HCT116 (cell line): ENCODE measurements around the gene TAC4. TPM values are rescaled to one million over a fixed set of nuclear protein-coding genes. Genes with fewer than 3 reads are reported as not detected.

Experiments used
- ATAC-seq: fragments of 200-7000 bp; cut with Tn5 transposase; 2 replicates; pipeline ENCODE4 v1.9.1; 2020; ENCODE audit warnings: mild to moderate bottlenecking, moderate library complexity
- BruUV-seq: library from RNA; stranded (reverse); fragments of 400-500 nt; replicated peaks from 2 replicates; lab custom pipeline; 2021; lab: Mats Ljungman, UMichigan
- CTCF ChIA-PET: fragments of 300-600 bp; sonication (Branson Sonifier 250); formaldehyde crosslinking; loops from one replicate; lab custom pipeline; 2021; ENCODE audit warnings: antibody characterized with exemption; lab: Charles Lee
- POLR2A ChIA-PET: fragments of 300-600, 350-600 bp; sonication (Branson Sonifier 250); formaldehyde crosslinking; loops from one replicate; lab custom pipeline; 2021; ENCODE audit warnings: antibody characterized with exemption; lab: Charles Lee
- RAD21 ChIA-PET, 2 experiments: fragments of 300-600 bp; sonication (Branson Sonifier 250); formaldehyde crosslinking; loops; one replicate each; lab custom pipeline; 2023; ENCODE audit warnings: low total read pairs in 2 of 2; ENCODE audit not compliant: uncharacterized antibody in 2 of 2, unreplicated experiment in 2 of 2, low non-redundant PET in 1 of 2; lab: Charles Lee
- DNase-seq: peaks from one replicate; pipeline ENCODE4 v3.0.0-alpha.2; 2010; ENCODE audit warnings: low read depth, low spot score
- H2AFZ ChIP-seq: fragments of 200-600 bp; shearing (Covaris generic), sonication (generic); 2 replicates; pipeline ENCODE4 v1.6.1; 2017; ENCODE audit warnings: low read depth, mixed run types, mixed read lengths, antibody characterized with exemption, low read length; ENCODE audit not compliant: poor library complexity, severe bottlenecking
- H3K27ac ChIP-seq: 2 replicates; pipeline ENCODE4 v1.5.1; 2012; ENCODE audit warnings: low read depth, low read length
- H3K27me3 ChIP-seq: fragments of 200-600 bp; sonication (generic); 2 replicates; pipeline ENCODE4 v1.6.1; 2016; ENCODE audit warnings: mixed run types, low read length, mixed read lengths; ENCODE audit not compliant: insufficient read depth
- H3K36me3 ChIP-seq, 2 experiments: fragments of 200-500 bp in 1 of 2; fragments of 200-600 bp in 1 of 2; sonication (Bioruptor generic) in 1 of 2; sonication (generic) in 1 of 2; 2 replicates each; pipeline versions ENCODE4 v1.5.1 to v1.6.1; 2014 to 2016; ENCODE audit warnings: low read length in 2 of 2, inconsistent platforms in 1 of 2, mixed read lengths in 1 of 2, mixed run types in 1 of 2; ENCODE audit not compliant: insufficient read depth in 2 of 2, control insufficient read depth in 1 of 2
- H3K4me1 ChIP-seq, 2 experiments: fragments of 200-600 bp in 1 of 2; sonication (generic) in 1 of 2; 2 replicates each; pipeline versions ENCODE4 v1.5.1 to v1.6.1; 2012 to 2017; ENCODE audit warnings: low read length in 2 of 2, inconsistent platforms in 1 of 2, mild to moderate bottlenecking in 1 of 2, mixed read lengths in 1 of 2, mixed run types in 1 of 2, moderate library complexity in 1 of 2; ENCODE audit not compliant: insufficient read depth in 2 of 2, control insufficient read depth in 1 of 2
- H3K4me2 ChIP-seq: fragments of 200-600 bp; sonication (generic); 2 replicates; pipeline ENCODE4 v1.6.1; 2017; ENCODE audit warnings: mixed run types, low read length, mixed read lengths
- H3K4me3 ChIP-seq, 2 experiments: fragments of 200-600 bp in 1 of 2; sonication (generic) in 1 of 2; replicated peaks in 1 of 2; 2 replicates each; pipeline ENCODE4 v1.5.1; 2011 to 2016; ENCODE audit warnings: low read length in 2 of 2, control low read depth in 1 of 2, low read depth in 1 of 2, mild to moderate bottlenecking in 1 of 2, mixed read lengths in 1 of 2, mixed run types in 1 of 2
- H3K79me2 ChIP-seq: fragments of 200-600 bp; sonication (generic); 2 replicates; pipeline ENCODE4 v1.6.1; 2017; ENCODE audit warnings: mild to moderate bottlenecking, mixed run types, low read length, moderate library complexity, mixed read lengths; ENCODE audit not compliant: insufficient read depth
- H3K9ac ChIP-seq: fragments of 200-600 bp; sonication (generic); 2 replicates; pipeline ENCODE4 v1.6.1; 2016; ENCODE audit warnings: low read length, mixed read lengths
- H3K9me2 ChIP-seq: fragments of 200-600 bp; sonication (generic), shearing (Covaris generic); 2 replicates; pipeline ENCODE4 v1.6.1; 2017; ENCODE audit warnings: mixed run types, mild to moderate bottlenecking, moderate library complexity; ENCODE audit not compliant: insufficient read depth
- H3K9me3 ChIP-seq, 2 experiments: fragments of 200-500 bp in 1 of 2; fragments of 200-600 bp in 1 of 2; sonication (Bioruptor generic) in 1 of 2; sonication (generic) in 1 of 2; 2 replicates each; pipeline ENCODE4 v1.6.1; 2014 to 2017; ENCODE audit warnings: low read length in 2 of 2, mixed read lengths in 2 of 2, inconsistent platforms in 1 of 2, low read depth in 1 of 2, mild to moderate bottlenecking in 1 of 2, mixed run types in 1 of 2, moderate library complexity in 1 of 2; ENCODE audit not compliant: control insufficient read depth in 1 of 2, insufficient read depth in 1 of 2
- H4K20me1 ChIP-seq: fragments of 200-600 bp; sonication (generic), shearing (Covaris generic); 2 replicates; pipeline ENCODE4 v1.6.1; 2017; ENCODE audit warnings: mixed run types, mild to moderate bottlenecking, moderate library complexity; ENCODE audit not compliant: insufficient read depth
- EGR1 ChIP-seq: IDR thresholded peaks from 2 replicates; pipeline ENCODE4 v1.6.1; 2012; ENCODE audit warnings: low read depth
- ELF1 ChIP-seq: IDR thresholded peaks from 2 replicates; pipeline ENCODE4 v1.6.1; 2012; ENCODE audit warnings: low read depth, borderline replicate concordance
- EZH2 ChIP-seq: fragments of 200-600 bp; sonication (generic); IDR thresholded peaks from 2 replicates; pipeline ENCODE4 v1.6.1; 2017; ENCODE audit warnings: antibody characterized with exemption, mixed run types
- EZH2phosphoT487 ChIP-seq: fragments of 200-600 bp; IDR thresholded peaks from 2 replicates; pipeline ENCODE4 v1.6.1; 2018; ENCODE audit warnings: antibody characterized with exemption, borderline replicate concordance
- FOSL1 ChIP-seq: IDR thresholded peaks from 2 replicates; pipeline ENCODE4 v1.6.1; 2012; ENCODE audit warnings: low read depth
- JUND ChIP-seq: IDR thresholded peaks from 2 replicates; pipeline ENCODE4 v1.6.1; 2012
- RAD21 ChIP-seq: IDR thresholded peaks from 2 replicates; pipeline ENCODE4 v1.6.1; 2012; ENCODE audit warnings: low read depth, mild to moderate bottlenecking
- SIN3A ChIP-seq: IDR thresholded peaks from 2 replicates; pipeline ENCODE4 v1.6.1; 2012; ENCODE audit warnings: low read depth
- SP1 ChIP-seq: IDR thresholded peaks from 2 replicates; pipeline ENCODE4 v1.6.1; 2012; ENCODE audit warnings: low read depth
- TCF7L2 ChIP-seq: IDR thresholded peaks from 2 replicates; pipeline ENCODE4 v1.7.0; 2011; ENCODE audit warnings: borderline replicate concordance, inconsistent platforms; ENCODE audit not compliant: insufficient read depth, insufficient read length; ENCODE audit errors: extremely low read depth
- YY1 ChIP-seq: IDR thresholded peaks from 2 replicates; pipeline ENCODE4 v1.6.1; 2011; ENCODE audit warnings: low read length, low read depth, moderate library complexity, mild to moderate bottlenecking; ENCODE audit not compliant: insufficient replicate concordance; ENCODE audit errors: extremely low read depth
- ZFX ChIP-seq: fragments of 450-650 bp; IDR thresholded peaks from 2 replicates; pipeline ENCODE4 v1.6.1; 2017
- ZNF274 ChIP-seq: fragments of 200-500 bp; sonication (Bioruptor generic); IDR thresholded peaks from 2 replicates; pipeline ENCODE4 v1.6.1; 2014; ENCODE audit warnings: mild to moderate bottlenecking, low read depth, low read length, inconsistent platforms
- intact Hi-C: fragments of 100-400 bp; cut with micrococcal nuclease; formaldehyde crosslinking; loops from 2 replicates; pipeline ENCODE4 v1.10.0; 2022
- total RNA-seq: library from RNA; stranded (reverse); gene quantifications from one replicate; pipeline ENCODE4 v1.2.1, GENCODE V29; 2021; ENCODE audit not compliant: unreplicated experiment
- TF ChIP-seq, protein P1 (sequence below), 3 experiments: fragments of 200-600 bp in 1 of 3; sonication (generic) in 1 of 3; IDR thresholded peaks in 2 of 3; conservative IDR thresholded peaks in 1 of 3; 2 replicates each; pipeline ENCODE4 v1.5.1; 2012 to 2017; ENCODE audit warnings: low read depth in 2 of 3, low read length in 2 of 3, antibody characterized with exemption in 1 of 3, borderline replicate concordance in 1 of 3, control low read depth in 1 of 3, mild to moderate bottlenecking in 1 of 3, mixed read lengths in 1 of 3, mixed run types in 1 of 3, moderate library complexity in 1 of 3; ENCODE audit not compliant: insufficient read depth in 1 of 3
- TF ChIP-seq, protein P2 (sequence below): IDR thresholded peaks from 2 replicates; pipeline ENCODE4 v1.6.1; 2012
- TF ChIP-seq, protein P3 (sequence below): IDR thresholded peaks from 2 replicates; pipeline ENCODE4 v1.6.1; 2012
- TF ChIP-seq, protein P4 (sequence below): IDR thresholded peaks from 2 replicates; pipeline ENCODE4 v1.6.1; 2011; ENCODE audit warnings: mild to moderate bottlenecking, low read length, moderate library complexity; ENCODE audit not compliant: insufficient replicate concordance; ENCODE audit errors: extremely low read depth

The TAC4 gene
- total RNA-seq, 1 experiment from 2014 or later = not detected

DNA sequence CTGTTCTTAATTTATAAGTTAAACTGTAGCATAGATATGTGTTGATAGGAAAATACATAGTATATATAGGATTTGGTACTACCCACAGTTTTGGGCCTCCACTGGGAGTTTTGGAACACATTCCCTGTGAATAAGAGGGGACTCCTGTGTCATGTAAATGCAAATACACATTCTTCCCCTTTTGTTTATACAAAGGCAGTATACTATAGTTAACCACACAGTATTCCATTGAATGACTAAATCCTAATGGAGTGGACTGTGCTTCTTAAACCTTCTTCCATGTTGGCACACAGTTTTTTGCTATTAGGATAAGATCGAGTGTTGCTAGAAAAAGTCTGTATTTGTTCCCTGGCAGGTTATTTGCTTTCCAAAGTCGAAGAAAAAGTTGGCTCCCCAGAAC lies 22.2 kb downstream of the TAC4 start:
- H3K27me3 ChIP-seq = no peaks in the 10 kb centered on the region
- no peaks in the 10 kb centered on the region for H3K9me2 ChIP-seq
- H2AFZ ChIP-seq = no peak overlapping the region
- H3K4me2 ChIP-seq = no peak overlapping the region
- no peaks in the 10 kb centered on the region for H4K20me1 ChIP-seq
- ChIA-PET POLR2A (interaction anchor here (0.6 kb wide), 1 partner anchor 62 kb away, joined by 6 read pairs; the partner anchor contains the start of gene FAM117A), CTCF (no interaction called here), RAD21 (no interaction called here)
- no peak overlapping the region for H3K27ac ChIP-seq
- DNase-seq (no peak), ATAC-seq (no peak)
- peaks cover 5% of the 10 kb centered on the region in 2 experiments; a peak in 3 of 4 replicates for H3K4me1 ChIP-seq
- H3K36me3 ChIP-seq = peaks cover 55 to 58% of the 10 kb centered on the region in 2 experiments
- H3K9me3 ChIP-seq = no peaks in the 10 kb centered on the region
- H3K9ac ChIP-seq = no peak overlapping the region
- intact Hi-C loops = no loop called here
- H3K4me3 ChIP-seq = no peak overlapping the region
- H3K79me2 ChIP-seq = no peaks in the 10 kb centered on the region; the same call in 1 of the 2 replicates
- TF ChIP-seq EZH2phosphoT487 (no peak), EGR1 (no peak), RAD21 (no peak), EZH2 (no peak), YY1 (no peak), TCF7L2 (no peak), ZFX (no peak)
- TF ChIP-seq, protein P1, sequence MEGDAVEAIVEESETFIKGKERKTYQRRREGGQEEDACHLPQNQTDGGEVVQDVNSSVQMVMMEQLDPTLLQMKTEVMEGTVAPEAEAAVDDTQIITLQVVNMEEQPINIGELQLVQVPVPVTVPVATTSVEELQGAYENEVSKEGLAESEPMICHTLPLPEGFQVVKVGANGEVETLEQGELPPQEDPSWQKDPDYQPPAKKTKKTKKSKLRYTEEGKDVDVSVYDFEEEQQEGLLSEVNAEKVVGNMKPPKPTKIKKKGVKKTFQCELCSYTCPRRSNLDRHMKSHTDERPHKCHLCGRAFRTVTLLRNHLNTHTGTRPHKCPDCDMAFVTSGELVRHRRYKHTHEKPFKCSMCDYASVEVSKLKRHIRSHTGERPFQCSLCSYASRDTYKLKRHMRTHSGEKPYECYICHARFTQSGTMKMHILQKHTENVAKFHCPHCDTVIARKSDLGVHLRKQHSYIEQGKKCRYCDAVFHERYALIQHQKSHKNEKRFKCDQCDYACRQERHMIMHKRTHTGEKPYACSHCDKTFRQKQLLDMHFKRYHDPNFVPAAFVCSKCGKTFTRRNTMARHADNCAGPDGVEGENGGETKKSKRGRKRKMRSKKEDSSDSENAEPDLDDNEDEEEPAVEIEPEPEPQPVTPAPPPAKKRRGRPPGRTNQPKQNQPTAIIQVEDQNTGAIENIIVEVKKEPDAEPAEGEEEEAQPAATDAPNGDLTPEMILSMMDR (IDR thresholded peaks at IDR 0.05 in 2 of 3, conservative IDR thresholded peaks at IDR 0.05 in 1 of 3; ENCODE audit: borderline replicate concordance in 1 of 3, insufficient read depth in 1 of 3, low read depth in 2 of 3, low read length in 2 of 3) = no peak
- no TSS peak for BruUV-seq

DNA sequence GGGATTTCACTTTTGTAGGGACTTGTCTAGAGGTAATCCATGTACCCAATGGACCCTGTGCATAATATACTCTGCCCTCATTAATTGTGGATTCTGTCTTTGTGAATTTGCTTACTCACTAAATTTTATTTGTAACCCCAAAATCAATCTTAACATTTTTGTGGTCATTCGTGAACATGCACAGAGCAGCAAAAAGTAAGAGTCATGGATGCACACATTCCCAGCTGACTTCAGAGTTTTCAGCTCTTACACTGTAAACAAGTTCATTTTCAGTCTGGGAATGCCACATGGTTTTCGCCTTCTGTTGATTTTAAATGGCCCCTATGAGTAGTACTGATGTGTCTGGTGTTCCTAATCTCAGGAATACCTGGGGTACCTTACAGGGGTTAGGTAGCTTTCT lies 24.3 kb downstream of the TAC4 start:
- H2AFZ ChIP-seq = no peak overlapping the region
- H3K9ac ChIP-seq = no peak overlapping the region
- no TSS peak for BruUV-seq
- no peaks in the 10 kb centered on the region for H3K27me3 ChIP-seq
- TF ChIP-seq ZFX (no peak), ELF1 (no peak), FOSL1 (no peak), ZNF274 (no peak), EZH2 (no peak), TCF7L2 (no peak), EGR1 (no peak; the same call in 1 of the 2 replicates), RAD21 (no peak), SP1 (no peak), JUND (no peak), SIN3A (no peak)
- TF ChIP-seq, protein P2, sequence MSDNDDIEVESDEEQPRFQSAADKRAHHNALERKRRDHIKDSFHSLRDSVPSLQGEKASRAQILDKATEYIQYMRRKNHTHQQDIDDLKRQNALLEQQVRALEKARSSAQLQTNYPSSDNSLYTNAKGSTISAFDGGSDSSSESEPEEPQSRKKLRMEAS = no peak
- TF ChIP-seq, protein P3, sequence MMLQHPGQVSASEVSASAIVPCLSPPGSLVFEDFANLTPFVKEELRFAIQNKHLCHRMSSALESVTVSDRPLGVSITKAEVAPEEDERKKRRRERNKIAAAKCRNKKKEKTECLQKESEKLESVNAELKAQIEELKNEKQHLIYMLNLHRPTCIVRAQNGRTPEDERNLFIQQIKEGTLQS = no peak
- TF ChIP-seq, protein P4, sequence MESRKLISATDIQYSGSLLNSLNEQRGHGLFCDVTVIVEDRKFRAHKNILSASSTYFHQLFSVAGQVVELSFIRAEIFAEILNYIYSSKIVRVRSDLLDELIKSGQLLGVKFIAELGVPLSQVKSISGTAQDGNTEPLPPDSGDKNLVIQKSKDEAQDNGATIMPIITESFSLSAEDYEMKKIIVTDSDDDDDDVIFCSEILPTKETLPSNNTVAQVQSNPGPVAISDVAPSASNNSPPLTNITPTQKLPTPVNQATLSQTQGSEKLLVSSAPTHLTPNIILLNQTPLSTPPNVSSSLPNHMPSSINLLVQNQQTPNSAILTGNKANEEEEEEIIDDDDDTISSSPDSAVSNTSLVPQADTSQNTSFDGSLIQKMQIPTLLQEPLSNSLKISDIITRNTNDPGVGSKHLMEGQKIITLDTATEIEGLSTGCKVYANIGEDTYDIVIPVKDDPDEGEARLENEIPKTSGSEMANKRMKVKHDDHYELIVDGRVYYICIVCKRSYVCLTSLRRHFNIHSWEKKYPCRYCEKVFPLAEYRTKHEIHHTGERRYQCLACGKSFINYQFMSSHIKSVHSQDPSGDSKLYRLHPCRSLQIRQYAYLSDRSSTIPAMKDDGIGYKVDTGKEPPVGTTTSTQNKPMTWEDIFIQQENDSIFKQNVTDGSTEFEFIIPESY = no peak
- H3K4me2 ChIP-seq = no peak overlapping the region
- RAD21 ChIA-PET = no interaction called here
- CTCF ChIA-PET = no interaction called here
- H4K20me1 ChIP-seq = no peaks in the 10 kb centered on the region; the same call in 1 of the 2 replicates
- H3K27ac ChIP-seq = no peak overlapping the region
- H3K36me3 ChIP-seq = peaks cover 54 to 60% of the 10 kb centered on the region in 2 experiments
- no peaks in the 10 kb centered on the region for H3K9me2 ChIP-seq
- POLR2A ChIA-PET = no interaction called here
- ATAC-seq = no peak
- no peak overlapping the region for H3K4me3 ChIP-seq
- no peaks in the 10 kb centered on the region for H3K9me3 ChIP-seq
- no peaks in the 10 kb centered on the region for H3K4me1 ChIP-seq
- intact Hi-C loops = no loop called here
- DNase-seq = no peak
- H3K79me2 ChIP-seq = no peaks in the 10 kb centered on the region; the same call in 1 of the 2 replicates
